Measurements from ENCODE around the gene PPP2R3B.

The PPP2R3B gene

DNA sequence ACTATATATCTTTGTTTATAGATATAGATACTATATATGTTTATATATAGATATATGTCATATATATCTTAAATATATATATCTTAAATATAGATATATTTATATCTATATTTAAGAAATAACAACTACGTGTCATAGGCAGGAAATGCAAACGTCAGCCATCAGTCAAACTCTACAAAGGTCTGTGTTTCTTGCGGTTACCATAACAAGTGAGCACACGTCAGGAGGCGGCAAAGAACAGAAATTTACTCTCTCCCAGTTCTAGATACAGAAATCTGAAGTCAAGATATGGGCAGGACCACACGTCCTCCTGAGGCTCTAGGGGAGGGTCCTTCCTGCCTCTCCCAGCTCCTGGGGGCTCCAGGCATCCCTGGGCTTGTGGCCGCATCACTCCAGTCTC is 99.0 kb downstream of the PPP2R3B start:
- Histone ChIP-seq H3K36me3 (replicated peaks; ENCODE audit: low read depth, low read length) (peaks cover 66% of the 10 kb centered on the region), H2AFZ (ENCODE audit: low read depth, low read length) (no peak overlapping the region), H3K4me2 (ENCODE audit: low read length) (no peak overlapping the region), H3K27me3 (ENCODE audit: low read depth, low read length) (no peaks in the 10 kb centered on the region), H3K4me1 (ENCODE audit: low read length) (peaks cover 5% of the 10 kb centered on the region; the same call in 1 of the 2 replicates), H3K4me3 (ENCODE audit: low read length) (no peak overlapping the region), H3K9me3 (ENCODE audit: insufficient read depth, low read length) (no peaks in the 10 kb centered on the region), H4K20me1 (ENCODE audit: insufficient read depth, low read length) (peaks cover 35% of the 10 kb centered on the region), H3K27ac (ENCODE audit: low read length) (no peak overlapping the region), H3K79me2 (ENCODE audit: low read length) (peaks cover 47% of the 10 kb centered on the region), H3K9ac (ENCODE audit: low read length) (no peak overlapping the region)
- TF ChIP-seq EZH2phosphoT487 (IDR thresholded peaks at IDR 0.05; ENCODE audit: low read depth) (no peak), CTCF (IDR thresholded peaks at IDR 0.05; ENCODE audit: low read depth, low read length) (no peak)

DNA sequence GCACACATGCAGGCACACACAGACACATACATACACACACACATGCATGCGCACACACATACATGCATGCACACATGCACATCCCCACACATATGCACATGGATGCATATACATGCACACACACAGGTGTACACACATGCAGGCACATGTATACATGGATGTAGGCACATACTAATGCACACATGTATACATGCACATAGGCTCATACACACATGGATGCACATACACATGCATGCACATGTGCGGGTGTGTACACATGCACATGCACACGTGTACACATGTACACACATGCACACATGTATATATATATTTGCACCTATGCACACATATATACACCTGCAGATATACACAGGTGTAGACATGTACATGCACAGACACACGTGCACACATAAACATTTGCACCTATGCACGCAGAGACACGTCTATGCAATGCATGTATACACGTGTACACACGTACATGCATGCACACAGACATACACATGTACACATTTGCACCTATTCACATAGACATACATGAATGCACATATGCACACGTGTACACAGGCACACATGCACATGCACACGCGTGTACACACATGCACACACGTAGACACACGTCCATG is 101.5 kb downstream of the PPP2R3B start:
- H3K4me2 ChIP-seq (ENCODE audit: low read length), result no peak overlapping the region

More for the DNA sequence above, 101.5 kb downstream of the PPP2R3B start:
- Histone ChIP-seq H3K9me3 (ENCODE audit: insufficient read depth, low read length) (no peaks in the 10 kb centered on the region), H3K4me3 (ENCODE audit: low read length) (no peak overlapping the region), H3K27ac (ENCODE audit: low read length) (no peak overlapping the region), H3K79me2 (ENCODE audit: low read length) (peaks cover 61% of the 10 kb centered on the region), H3K9ac (ENCODE audit: low read length) (no peak overlapping the region), H3K4me1 (ENCODE audit: low read length) (peaks cover 5% of the 10 kb centered on the region; the same call in 1 of the 2 replicates), H3K27me3 (ENCODE audit: low read depth, low read length) (no peaks in the 10 kb centered on the region), H4K20me1 (ENCODE audit: insufficient read depth, low read length) (peaks cover 35% of the 10 kb centered on the region), H2AFZ (ENCODE audit: low read depth, low read length) (no peak overlapping the region), H3K36me3 (replicated peaks; ENCODE audit: low read depth, low read length) (peaks cover 47% of the 10 kb centered on the region)
- TF ChIP-seq EZH2phosphoT487 (IDR thresholded peaks at IDR 0.05; ENCODE audit: low read depth), result no peak
- no peak for TF ChIP-seq CTCF (IDR thresholded peaks at IDR 0.05; ENCODE audit: low read depth, low read length)
